HepG2 (cell line): ENCODE data around the gene POLE4. TPM values are rescaled to one million over a fixed set of nuclear protein-coding genes. Genes with fewer than 3 reads are reported as not detected.

Experiments
- ARID5B ChIP-seq: IDR thresholded peaks from 2 replicates; pipeline ENCODE4 v1.4.0; 2020; ENCODE audit warnings: mild to moderate bottlenecking, missing genetic modification reagents
- CBX1 ChIP-seq: IDR thresholded peaks from one replicate; pipeline ENCODE4 v1.6.1; 2016; ENCODE audit warnings: antibody characterized with exemption, low read depth
- CSRNP1 ChIP-seq: sonication (generic); formaldehyde crosslinking; IDR thresholded peaks from 2 replicates; pipeline ENCODE4 v1.8.1; 2023; ENCODE audit warnings: mild to moderate bottlenecking, missing genetic modification reagents
- GABPA ChIP-seq, 2 experiments: IDR thresholded peaks; 2 replicates each; pipeline ENCODE4 v1.6.1; 2011 to 2016; ENCODE audit warnings: low read depth in 2 of 2, low read length in 1 of 2, missing biosample characterization in 1 of 2, missing genetic modification characterization in 1 of 2
- HHEX ChIP-seq: IDR thresholded peaks from 2 replicates; pipeline ENCODE4 v1.6.1; 2016; ENCODE audit warnings: control low read depth
- ONECUT2 ChIP-seq: sonication (generic); formaldehyde crosslinking; IDR thresholded peaks from 2 replicates; pipeline ENCODE4 v1.4.0; 2020; ENCODE audit warnings: missing genetic modification reagents
- PBX3 ChIP-seq: sonication (generic); formaldehyde crosslinking; IDR thresholded peaks from 2 replicates; pipeline ENCODE4 v1.8.1; 2023; ENCODE audit warnings: missing genetic modification reagents, inconsistent platforms, borderline replicate concordance
- PRDM15 ChIP-seq: sonication (generic); formaldehyde crosslinking; IDR thresholded peaks from 2 replicates; pipeline ENCODE4 v1.4.0; 2020; ENCODE audit warnings: missing genetic modification reagents
- ZMYM2 ChIP-seq: sonication (generic); formaldehyde crosslinking; IDR thresholded peaks from 2 replicates; pipeline ENCODE4 v1.8.0; 2022; ENCODE audit warnings: mild to moderate bottlenecking, missing genetic modification reagents
- ZNF276 ChIP-seq: sonication (generic); formaldehyde crosslinking; IDR thresholded peaks from 2 replicates; pipeline ENCODE4 v1.4.0; 2020; ENCODE audit warnings: mild to moderate bottlenecking, low read depth, missing genetic modification reagents
- ZNF282 ChIP-seq: fragments of 450-650 bp; IDR thresholded peaks from 2 replicates; pipeline ENCODE4 v1.6.1; 2018; ENCODE audit not compliant: partially characterized antibody
- ZNF296 ChIP-seq: sonication (generic); formaldehyde crosslinking; conservative IDR thresholded peaks from 2 replicates; pipeline ENCODE4 v1.5.0; 2020; ENCODE audit warnings: mild to moderate bottlenecking, missing genetic modification reagents
- ZNF530 ChIP-seq: sonication (generic); formaldehyde crosslinking; IDR thresholded peaks from 2 replicates; pipeline ENCODE4 v1.5.0; 2020; ENCODE audit warnings: low read depth, mild to moderate bottlenecking, missing genetic modification reagents
- ZNF543 ChIP-seq: sonication (generic); formaldehyde crosslinking; IDR thresholded peaks from 2 replicates; pipeline ENCODE4 v1.4.0; 2020; ENCODE audit warnings: mild to moderate bottlenecking, missing genetic modification reagents
- ZNF780A ChIP-seq: sonication (generic); formaldehyde crosslinking; IDR thresholded peaks from 2 replicates; pipeline ENCODE4 v1.8.0; 2022; ENCODE audit warnings: mild to moderate bottlenecking, missing genetic modification reagents, moderate library complexity
- polyA plus RNA-seq, 8 experiments: library from polyadenylated mRNA; depleted of rRNA in 3 of 8; stranded (reverse) in 7 of 8; unstranded in 1 of 8; fragments of >200 nt; fragmentation: Illumina TruSeq in 4 of 8; extraction: Trizol in 4 of 8; gene quantifications; 2 replicates each; pipeline versions ENCODE4 v1.2.1 to v1.2.3, GENCODE V29; 2011 to 2016; ENCODE audit warnings: low read depth in 4 of 8, missing spikeins in 1 of 8, mixed read lengths in 1 of 8; ENCODE audit not compliant: insufficient read depth in 1 of 8
- total RNA-seq, 5 experiments: library from RNA; depleted of rRNA; stranded (reverse); fragments of >200 nt; fragmentation: Illumina TruSeq; extraction: Trizol; gene quantifications; 2 replicates each; pipeline ENCODE4 v1.2.3, GENCODE V29; 2016; ENCODE audit warnings: low read depth in 1 of 5

The POLE4 gene
- total and polyA plus RNA-seq, 2 of the 13 experiments (the other 11 are each of a cell fraction or from before 2014, with no cell fraction given) = 106 to 116 TPM

- no peak for TF ChIP-seq ZNF530
- no peak for TF ChIP-seq ZNF276 (CRISPR knock-in tag)
- TF ChIP-seq HHEX (CRISPR knock-in tag) = no peak
- no peak for TF ChIP-seq ZNF296
- TF ChIP-seq ARID5B = peak; percentile 97
- TF ChIP-seq ZNF543 (CRISPR knock-in tag) = no peak
- TF ChIP-seq ZMYM2 (CRISPR knock-in tag) = peak; percentile 85
- no peak for TF ChIP-seq CSRNP1 (CRISPR knock-in tag)
- no peak for TF ChIP-seq ZNF282
- TF ChIP-seq ZNF780A = no peak
- TF ChIP-seq PBX3 (CRISPR knock-in tag) = no peak
- TF ChIP-seq GABPA (IDR thresholded peaks at IDR 0.05; ENCODE audit: low read depth, low read length) = no peak
- TF ChIP-seq GABPA (CRISPR knock-in tag; IDR thresholded peaks at IDR 0.05; ENCODE audit: low read depth) = no peak
- no peak for TF ChIP-seq ONECUT2
- no peak for TF ChIP-seq PRDM15 (CRISPR knock-in tag)
- no peak for TF ChIP-seq CBX1
Observed at GRCh38 chr2:74917702-74918619, 40.5 kb upstream of the POLE4 start (continued).
